Kasumi-1 (cell line): ENCODE results near the gene RAI1.

Source experiments
- DNase-seq, 2 experiments: peaks; one replicate each; lab custom pipeline; 2025; lab: John Stamatoyannopoulos, UW

RAI1 gene

DNA sequence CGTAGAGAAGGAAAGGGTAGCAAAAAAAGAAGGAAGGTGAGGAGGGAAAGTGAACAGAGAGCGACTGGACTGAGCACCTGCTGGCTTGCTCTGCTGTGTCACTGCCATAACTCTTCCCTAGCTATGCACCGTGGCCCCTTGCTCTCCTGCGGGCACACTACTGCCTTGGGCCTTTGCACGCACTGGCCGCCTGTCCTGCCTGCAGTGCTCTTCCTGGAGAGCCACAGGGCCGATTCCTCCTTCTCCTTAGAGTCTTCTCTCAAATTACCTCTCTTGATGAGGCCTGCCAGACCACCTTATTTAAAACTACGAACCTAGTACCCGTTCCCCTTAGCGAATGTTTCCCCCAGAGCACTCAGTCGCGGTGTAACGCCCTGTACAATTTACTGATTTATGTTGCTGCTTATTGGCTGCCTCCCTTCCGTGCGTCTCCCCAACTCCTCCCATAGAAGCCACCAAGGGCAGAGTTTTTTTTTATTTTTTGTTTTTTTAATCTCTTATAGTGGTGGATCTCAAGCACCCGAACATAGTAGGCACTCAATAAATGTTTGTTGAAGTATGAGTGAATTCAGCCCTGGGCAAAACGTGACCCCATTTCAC lies 70.3 kb downstream of the RAI1 start:
- no peak for DNase-seq

DNA sequence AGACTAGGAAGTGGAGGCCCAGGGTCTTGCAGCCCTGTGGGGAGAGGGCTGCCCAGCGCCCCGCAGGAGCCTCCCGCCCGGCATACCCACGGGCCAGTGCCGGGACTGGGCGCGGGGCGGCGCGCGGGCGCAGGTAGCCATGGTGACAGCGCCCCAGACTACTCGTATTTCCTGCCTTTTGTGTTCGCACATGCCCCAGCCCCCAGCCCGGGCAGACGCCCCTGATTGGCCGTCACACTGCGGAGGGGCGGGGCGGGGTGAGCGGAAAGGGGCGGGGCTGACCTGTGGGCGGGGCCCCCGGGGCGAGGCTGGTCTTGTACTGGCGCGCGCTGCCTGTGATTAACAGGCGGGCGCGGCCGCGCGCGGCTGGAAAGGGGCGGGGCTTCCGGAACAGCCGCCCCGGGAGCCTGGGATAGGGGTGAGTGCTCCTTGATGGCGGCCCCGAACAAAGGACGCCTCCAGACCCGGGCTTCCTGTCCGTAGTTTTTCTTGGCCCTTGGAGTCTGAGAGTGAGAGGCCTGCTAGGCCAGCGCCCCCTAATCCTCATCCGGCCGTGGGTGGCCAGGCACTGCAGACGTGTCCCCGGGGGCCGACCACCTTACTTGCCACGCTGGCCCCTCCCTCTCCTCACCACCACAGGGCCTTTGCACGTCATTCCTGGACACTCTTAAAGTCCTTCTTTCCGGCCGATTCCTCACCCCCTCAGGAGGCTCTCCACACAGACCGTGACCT lies 71.0 kb downstream of the RAI1 start:
- peak; percentile 69 to 74 for DNase-seq

GRCh38 chr17:17752821-17753321 lies 71.6 kb downstream of the RAI1 start:
- no peak for DNase-seq

GRCh38 chr17:17754719-17755686 lies 73.7 kb downstream of the RAI1 start:
- no peak for DNase-seq

DNA sequence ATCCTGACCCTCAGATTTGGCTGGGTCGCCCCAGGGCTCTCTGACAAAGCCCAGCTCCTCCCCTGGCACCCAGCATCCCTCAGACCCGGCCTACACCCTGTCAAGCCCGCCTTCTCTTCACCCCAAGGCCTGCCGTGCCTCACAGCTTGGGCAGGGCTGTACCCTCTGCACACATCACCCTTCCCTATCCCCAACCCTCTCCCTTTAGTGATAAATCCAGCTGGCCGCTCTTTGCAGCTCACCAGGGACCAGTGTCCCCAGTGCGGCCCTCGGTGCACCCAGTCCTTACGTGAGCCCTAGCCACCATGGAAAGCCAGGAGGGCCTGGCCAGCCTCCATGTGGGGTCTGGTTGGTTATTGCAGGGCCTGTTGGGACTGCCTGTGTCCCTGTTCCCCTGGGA lies 74.5 kb downstream of the RAI1 start:
- no peak for DNase-seq

DNA sequence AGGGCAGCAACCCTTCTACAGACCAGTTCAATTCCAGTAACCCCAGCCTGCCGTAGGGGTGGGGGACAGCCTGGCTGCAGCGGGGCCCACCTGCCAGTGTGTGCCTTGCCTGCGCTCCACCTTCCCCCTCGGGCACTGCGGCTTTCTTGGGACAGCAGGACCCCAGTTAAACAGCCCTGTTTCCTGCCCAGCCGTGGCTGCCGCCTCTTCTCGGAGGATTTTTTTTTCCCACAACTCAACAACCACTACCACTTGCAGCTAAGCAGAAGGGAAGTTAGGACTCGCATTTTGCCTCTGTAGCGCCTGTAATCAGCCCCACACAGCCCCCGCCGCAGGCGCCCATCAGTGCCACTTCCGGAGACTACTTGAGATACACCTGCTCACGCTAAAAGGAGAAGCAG lies 76.1 kb downstream of the RAI1 start:
- peak; percentile 37 to 55 for DNase-seq

GRCh38 chr17:17757956-17758845 lies 76.9 kb downstream of the RAI1 start:
- DNase-seq: no peak

- DNase-seq: no peak
These were observed 77.8 kb downstream of the RAI1 start for GRCh38 chr17:17758941-17759563.

GRCh38 chr17:17760350-17760749 lies 79.1 kb downstream of the RAI1 start:
- no peak for DNase-seq

DNA sequence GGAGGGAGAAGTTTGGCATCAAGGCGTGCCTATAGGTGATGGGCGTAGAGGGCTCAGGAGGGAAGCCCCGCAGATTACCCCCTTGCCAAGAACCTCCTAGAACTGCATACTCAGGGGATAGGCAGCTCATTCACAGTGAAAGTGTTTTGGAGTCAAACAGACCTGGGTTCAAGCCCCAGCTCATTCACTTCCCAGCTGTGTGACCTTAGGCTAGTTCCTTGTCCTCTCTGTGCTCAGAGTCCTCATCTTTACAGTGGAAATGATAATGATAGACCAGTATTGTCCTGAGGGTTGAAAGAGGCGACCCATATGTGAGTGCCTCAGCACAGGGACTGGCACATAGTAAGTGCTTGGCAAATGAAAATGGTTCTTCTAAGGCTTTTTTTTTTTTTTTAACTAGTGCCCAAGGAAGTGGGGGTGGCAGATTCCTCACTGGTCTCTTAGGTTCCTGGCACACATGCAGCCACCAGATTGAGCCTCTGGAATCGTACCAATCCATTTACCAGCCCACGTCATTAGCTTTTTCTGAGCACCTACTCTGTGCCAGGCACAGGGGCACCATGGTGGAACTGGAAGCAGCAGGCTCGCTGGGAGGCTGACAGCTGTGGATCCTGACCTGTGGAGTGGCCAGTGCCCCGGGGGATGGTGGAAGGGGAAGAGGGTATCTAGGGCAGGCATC lies 79.8 kb downstream of the RAI1 start:
- DNase-seq: no peak

DNA sequence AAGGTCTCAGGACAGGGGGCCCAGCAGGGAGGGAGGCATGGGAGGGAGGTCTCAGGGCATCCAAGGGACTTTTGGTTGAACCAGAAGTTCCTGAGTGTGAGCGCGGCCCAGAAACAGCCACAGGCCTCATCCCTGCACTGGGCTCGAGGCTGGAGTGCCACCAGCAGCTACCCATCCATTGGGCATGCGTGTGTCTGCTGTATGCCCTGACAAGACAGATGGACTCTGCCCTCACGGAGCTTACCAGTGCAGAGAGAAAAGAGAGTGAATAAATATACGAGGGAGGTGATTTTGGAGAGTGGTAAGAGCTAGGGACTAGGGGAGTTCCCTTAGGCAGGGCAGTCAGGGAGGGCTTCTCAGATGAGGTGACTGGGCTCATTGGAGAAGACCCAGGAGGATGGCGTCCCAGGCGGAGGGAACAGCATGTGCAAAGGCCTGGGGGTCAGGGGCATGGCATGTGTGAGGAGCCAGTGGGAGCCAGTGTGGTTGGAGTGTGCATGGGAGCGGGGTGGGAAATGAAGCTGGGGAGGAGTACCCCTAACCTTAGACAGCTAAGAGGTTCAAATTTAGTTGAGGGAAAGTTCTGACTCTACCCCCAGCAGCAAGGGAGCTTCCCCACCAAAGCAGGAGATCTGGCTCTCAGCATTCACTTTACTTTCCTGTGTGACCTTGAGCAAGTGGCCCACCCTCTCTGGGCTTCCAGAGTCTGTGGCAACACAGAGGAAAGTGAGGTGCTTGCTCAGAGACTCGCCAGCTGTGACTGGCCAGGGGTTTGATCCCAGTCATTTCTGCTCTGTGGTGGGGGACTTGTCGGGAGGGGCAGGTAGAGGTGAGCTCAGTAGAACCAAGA lies 80.9 kb downstream of the RAI1 start:
- DNase-seq: no peak

GRCh38 chr17:17762744-17763105 lies 81.5 kb downstream of the RAI1 start:
- no peak for DNase-seq

- no peak for DNase-seq
These were observed 81.9 kb downstream of the RAI1 start for GRCh38 chr17:17763136-17763535.

- no peak for DNase-seq
These were observed 82.5 kb downstream of the RAI1 start for GRCh38 chr17:17763734-17764133.

- DNase-seq: no peak
These were observed 84.3 kb downstream of the RAI1 start for GRCh38 chr17:17765359-17766076.

- no peak for DNase-seq
These were observed 85.0 kb downstream of the RAI1 start for GRCh38 chr17:17766077-17766743.

- no peak for DNase-seq
These were observed 85.5 kb downstream of the RAI1 start for GRCh38 chr17:17766744-17767120.

GRCh38 chr17:17767154-17767869 lies 86.1 kb downstream of the RAI1 start:
- no peak for DNase-seq
